EL (cell line): Measurements from ENCODE around the gene DNM3.

ENCODE experiments used
- DNase-seq: peaks from one replicate; pipeline ENCODE4 v3.0.0-alpha.2; 2016

Gene DNM3

DNA sequence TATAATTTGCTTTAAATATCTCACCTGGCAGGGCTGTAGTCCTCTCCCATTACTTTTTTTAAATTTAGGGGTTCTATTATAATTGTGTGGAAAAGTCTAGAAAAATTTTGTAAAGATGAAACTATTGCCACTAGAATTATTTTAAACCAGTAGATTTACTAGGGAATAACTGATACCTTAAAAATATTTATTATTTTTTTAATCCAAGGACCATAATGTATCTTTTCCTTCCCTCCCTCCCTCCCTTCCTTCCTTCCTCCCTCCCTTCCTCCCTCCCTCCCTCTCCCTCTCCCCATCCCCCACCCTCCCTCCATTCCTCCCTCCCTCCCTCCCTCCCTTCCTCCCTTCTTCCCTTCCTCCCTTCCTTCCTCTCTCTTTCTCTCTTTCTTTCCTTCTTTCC, 90.5 kb downstream of the DNM3 start:
- no peak for DNase-seq

DNA sequence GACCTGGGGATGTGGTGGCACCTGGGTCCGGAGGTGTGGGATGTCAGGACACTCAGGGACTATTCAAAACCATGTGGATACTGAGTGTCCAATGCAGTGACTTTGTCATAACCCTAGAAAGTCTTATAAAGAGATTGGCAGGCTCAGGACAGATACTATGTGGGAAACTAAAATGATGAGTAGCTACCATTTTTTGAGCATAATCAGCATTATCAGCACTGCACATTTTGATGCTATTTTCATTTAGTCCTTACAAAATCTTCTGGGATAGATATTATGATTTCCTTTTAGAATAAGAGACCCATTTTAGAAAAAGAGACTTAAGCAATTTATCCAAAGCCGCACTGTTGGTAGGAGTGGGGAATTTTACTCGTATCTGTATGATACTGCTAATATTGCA, 93.4 kb downstream of the DNM3 start:
- no peak for DNase-seq

DNA sequence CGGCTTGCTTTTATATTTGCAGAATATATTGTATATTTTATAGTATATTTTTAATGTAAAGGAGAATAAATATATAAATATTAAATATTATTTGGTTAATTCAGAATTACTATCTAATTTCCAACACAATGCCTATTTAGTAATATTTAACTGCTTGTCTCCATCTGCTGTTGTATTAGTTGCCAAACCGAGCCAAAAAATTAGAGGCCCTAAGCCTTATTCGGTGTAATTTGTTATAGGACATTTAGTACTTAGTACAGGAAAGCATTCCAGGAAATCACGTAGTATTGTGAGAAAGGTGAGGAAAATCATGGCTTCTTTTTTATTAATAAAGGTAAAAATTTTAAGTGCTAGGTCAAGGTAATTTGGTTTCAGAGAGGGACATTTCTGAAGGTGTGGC, 93.8 kb downstream of the DNM3 start:
- no peak for DNase-seq

GRCh38 chr1:171935664-171936063, 94.4 kb downstream of the DNM3 start:
- DNase-seq: no peak

DNA sequence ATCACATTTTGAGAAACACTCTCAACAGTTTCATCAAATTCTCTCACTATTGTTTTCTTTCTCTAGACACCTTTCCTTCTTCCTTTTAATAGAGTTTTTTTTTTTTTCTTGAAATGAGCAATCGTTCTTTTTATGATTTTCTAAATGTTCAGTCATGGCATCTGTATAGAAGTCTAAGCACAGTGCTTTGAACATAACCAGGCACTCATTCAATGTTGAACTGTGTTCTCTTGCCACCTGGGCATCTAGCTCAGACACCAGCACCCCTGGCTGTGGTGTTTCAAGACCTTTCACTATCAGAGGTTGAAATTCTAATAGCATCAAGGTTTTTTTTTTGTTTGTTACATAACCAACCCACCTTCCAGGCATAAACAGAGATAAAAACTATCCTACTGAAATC, 96.6 kb downstream of the DNM3 start:
- DNase-seq: no peak

- DNase-seq: no peak
These were observed 98.4 kb downstream of the DNM3 start for GRCh38 chr1:171939740-171940139.

GRCh38 chr1:171940368-171940767, 99.1 kb downstream of the DNM3 start:
- DNase-seq: no peak

DNA sequence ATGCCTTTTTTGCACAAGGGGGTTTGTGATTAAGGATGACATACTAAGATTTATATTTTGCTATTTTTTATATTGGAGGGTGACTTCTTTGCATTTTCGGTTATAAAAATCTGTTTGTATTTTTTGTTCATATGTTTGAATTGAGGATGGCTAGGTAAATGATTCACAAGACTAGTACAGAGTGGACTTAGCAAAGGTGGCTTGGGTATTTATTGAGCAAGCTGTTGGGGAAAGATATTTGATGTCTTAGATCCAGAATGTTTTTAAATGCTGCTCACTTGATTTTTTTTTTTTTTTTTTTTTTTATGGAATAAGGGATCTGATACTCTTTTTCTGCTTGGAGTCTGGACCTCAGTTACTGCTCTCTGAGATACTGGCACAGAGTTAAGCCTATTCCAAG, 100.6 kb downstream of the DNM3 start:
- no peak for DNase-seq

- no peak for DNase-seq
These were observed 102.8 kb downstream of the DNM3 start for GRCh38 chr1:171943973-171944561.

GRCh38 chr1:171948511-171948910, 107.2 kb downstream of the DNM3 start:
- peak; percentile 29 for DNase-seq

- DNase-seq: no peak
These were observed 108.0 kb downstream of the DNM3 start for GRCh38 chr1:171949316-171949715.

DNA sequence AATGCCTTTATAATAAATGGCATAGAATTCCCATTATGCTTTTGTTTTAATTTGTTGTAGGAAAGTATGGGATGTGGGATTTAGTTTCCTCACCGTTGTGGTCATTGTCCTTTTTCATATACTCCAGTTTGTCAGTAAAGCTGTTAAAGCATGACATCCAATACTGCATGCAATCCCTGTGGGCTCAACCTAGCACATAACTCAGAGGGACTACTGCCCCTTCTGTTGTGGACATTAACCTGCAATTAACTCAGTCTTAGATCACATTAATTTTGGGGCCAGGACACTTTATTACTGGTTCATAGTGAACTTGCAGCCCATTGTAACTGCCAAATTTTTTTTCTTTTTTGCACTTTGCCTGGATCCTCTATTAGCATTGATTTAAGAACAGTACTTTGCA, 112.5 kb downstream of the DNM3 start:
- no peak for DNase-seq

GRCh38 chr1:171954361-171954760, 113.1 kb downstream of the DNM3 start:
- DNase-seq: no peak

GRCh38 chr1:171961861-171962260, 120.6 kb downstream of the DNM3 start:
- DNase-seq: no peak

- no peak for DNase-seq
These were observed 122.5 kb downstream of the DNM3 start for GRCh38 chr1:171963762-171964161.

DNA sequence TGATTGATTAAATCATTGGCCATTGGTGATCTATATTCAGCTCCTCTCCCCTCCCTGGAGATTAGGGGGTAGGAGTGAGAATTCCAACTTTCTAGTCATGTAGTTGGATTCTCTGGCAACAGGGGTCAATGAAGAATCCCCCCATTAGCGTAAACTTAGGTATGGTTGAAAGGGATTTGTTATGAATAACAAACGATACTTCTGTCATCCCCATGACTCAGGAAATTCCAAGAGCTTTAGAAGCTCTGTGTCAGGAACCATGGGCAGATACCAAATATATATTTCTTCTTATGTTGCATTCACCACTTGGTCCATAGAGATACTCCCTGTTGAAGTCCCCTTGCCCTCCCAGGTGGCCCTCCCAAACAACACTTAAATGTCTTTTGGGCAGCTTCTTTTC, 124.5 kb downstream of the DNM3 start:
- peak; percentile 32 for DNase-seq

- DNase-seq: no peak
These were observed 125.3 kb downstream of the DNM3 start for GRCh38 chr1:171966426-171967220.

GRCh38 chr1:171969226-171969625, 127.9 kb downstream of the DNM3 start:
- DNase-seq: no peak

GRCh38 chr1:171969813-171970212, 128.5 kb downstream of the DNM3 start:
- no peak for DNase-seq

DNA sequence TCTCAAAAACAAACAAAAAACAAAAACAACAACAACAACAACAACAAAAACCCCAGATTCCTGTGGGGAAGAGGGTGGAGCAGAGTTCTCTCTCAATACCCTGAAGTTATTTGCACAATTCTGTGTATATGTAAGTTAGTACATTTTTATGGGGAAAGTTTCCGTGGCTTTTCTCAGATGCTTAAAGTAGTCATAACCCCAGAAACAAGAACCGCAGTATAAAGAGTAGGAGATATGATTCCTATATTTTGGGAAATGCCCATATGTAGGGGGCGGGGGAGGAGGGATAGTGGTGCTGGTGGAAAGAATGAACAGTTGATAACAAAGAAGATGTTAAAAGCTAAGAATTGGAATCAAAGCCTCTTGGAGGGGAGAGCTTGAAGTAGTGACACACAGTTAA, 131.5 kb downstream of the DNM3 start:
- DNase-seq: no peak

GRCh38 chr1:171973421-171973820, 132.1 kb downstream of the DNM3 start:
- no peak for DNase-seq

DNA sequence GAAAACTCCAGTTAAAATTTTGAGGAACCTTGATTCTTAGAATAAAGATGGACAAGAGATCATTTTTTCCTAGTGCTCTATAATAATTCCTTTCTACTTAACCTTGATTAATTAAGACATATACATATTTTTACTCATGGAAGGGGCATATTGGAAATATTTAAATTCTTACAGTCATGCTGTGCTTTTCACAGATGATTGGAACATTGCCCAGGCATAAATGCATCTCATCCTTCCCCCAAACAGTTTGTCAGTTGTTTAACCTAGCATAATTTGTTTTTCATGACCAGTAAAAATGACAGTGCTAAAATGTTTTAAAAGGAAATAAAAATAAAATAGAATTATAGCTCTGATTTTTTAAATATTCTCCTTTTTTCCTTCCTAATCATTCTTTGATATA, 140.0 kb downstream of the DNM3 start:
- no peak for DNase-seq

DNA sequence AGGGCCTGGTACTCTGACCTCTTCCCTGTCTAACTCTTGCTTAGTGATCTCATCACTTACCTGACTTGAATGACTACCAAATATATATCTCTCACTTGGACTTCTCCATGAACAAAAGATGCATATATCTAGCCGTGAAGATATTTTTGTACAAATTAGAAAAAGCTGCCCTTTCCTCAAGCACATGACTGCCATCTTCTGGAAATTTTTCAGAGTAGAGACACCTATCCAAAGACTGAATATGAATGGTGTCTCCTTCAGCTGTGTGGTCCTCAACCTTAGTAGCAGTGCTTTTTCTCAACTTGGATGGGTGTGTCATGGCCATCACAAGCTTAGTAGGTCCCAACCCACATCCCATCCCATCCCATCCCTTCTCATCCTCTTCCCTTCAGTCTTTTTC, 142.3 kb downstream of the DNM3 start:
- DNase-seq: peak; percentile 23

DNA sequence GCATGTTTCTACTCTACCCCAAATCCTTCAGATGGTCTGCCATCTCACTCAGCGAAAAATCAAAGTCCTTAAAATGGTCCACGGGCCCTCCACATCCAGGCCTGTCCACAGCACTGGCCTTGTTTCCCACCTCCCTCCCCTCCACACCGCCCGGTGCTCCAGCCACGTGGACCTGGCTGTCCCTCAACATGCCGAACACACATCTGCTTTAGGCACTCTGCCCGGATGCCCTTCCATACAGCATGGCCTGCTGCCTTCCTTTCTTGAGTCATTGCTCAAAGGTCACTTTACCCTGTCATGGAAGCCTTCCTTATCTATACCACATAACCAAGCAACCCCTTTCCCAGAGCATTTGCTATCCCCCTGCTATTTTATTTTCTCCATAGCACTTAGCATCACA, 143.0 kb downstream of the DNM3 start:
- no peak for DNase-seq
